ENCODE data around the gene PLCXD1.

DNA sequence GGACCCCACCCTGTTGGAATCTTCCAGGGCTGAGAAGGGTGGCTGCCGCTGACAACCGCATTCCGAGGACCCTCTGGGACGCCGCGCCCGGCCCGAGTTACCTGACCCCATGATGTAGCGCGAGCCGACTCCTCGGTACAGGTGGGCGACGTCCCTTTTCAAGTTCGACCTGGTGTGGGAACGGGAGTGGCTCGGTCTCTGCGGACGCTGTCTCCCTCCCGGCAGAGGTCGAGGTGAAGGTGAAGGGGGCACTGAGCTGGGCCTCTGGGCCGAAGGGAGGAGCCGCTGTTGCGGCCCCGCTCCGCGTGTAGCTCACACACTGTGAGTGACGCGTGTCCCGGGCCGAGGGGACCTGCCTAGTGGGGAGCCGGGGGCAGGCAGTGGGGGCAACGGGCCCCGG, 32.9 kb downstream of the PLCXD1 start:
- TF ChIP-seq, protein P1, sequence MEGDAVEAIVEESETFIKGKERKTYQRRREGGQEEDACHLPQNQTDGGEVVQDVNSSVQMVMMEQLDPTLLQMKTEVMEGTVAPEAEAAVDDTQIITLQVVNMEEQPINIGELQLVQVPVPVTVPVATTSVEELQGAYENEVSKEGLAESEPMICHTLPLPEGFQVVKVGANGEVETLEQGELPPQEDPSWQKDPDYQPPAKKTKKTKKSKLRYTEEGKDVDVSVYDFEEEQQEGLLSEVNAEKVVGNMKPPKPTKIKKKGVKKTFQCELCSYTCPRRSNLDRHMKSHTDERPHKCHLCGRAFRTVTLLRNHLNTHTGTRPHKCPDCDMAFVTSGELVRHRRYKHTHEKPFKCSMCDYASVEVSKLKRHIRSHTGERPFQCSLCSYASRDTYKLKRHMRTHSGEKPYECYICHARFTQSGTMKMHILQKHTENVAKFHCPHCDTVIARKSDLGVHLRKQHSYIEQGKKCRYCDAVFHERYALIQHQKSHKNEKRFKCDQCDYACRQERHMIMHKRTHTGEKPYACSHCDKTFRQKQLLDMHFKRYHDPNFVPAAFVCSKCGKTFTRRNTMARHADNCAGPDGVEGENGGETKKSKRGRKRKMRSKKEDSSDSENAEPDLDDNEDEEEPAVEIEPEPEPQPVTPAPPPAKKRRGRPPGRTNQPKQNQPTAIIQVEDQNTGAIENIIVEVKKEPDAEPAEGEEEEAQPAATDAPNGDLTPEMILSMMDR (IDR thresholded peaks at IDR 0.05), result no peak
- TF ChIP-seq POLR2A (IDR thresholded peaks at IDR 0.05; ENCODE audit: low read depth), result no peak
